DOHH2 (cell line): Measurements from ENCODE around the gene COL4A3.

Experiments
- CTCF ChIP-seq: fragments of 200-600 bp; sonication (generic); IDR thresholded peaks from one replicate; pipeline ENCODE4 v1.5.1; 2014; ENCODE audit warnings: antibody characterized with exemption, mild to moderate bottlenecking, low read depth, low read length; ENCODE audit not compliant: poor library complexity, severe bottlenecking
- EZH2phosphoT487 ChIP-seq: fragments of 200-600 bp; sonication (generic); IDR thresholded peaks from 2 replicates; pipeline ENCODE4 v1.6.1; 2017; ENCODE audit warnings: borderline replicate concordance, mild to moderate bottlenecking, antibody characterized with exemption, low read length, moderate library complexity, mixed read lengths

- TF ChIP-seq CTCF (no peak), EZH2phosphoT487 (no peak)
Observed at GRCh38 chr2:227194219-227194618, 29.8 kb downstream of the COL4A3 start.
